ENCODE data around the gene MYL12B. TPM values are rescaled to one million over a fixed set of nuclear protein-coding genes. Genes with fewer than 3 reads are reported as not detected.

Gene MYL12B
- total and polyA plus RNA-seq, 2 of the 8 experiments (the other 6 are each of a cell fraction or from before 2014, with no cell fraction given), result 174 to 188 TPM

DNA sequence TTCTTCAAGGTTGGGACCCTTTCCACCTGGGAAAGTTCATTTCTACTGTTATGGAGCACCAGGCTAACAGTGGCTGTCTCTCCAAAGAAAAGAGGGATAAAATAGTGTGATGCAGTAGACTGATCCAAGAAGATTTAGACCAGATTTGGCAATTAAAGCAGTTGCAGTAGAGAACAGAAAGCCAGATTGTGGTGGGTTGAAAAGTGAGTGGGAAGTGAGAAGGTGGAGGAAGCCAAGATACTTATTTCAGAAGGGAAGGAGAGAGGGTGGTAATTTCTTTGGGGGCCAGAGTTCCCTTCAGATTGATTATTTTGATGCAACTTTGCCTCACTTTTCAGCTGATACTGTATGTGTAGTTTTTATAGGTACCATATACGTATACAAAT, 8.0 kb downstream of the MYL12B start:
- no peak overlapping the region for H3K56ac ChIP-seq (replicated peaks; ENCODE audit: insufficient read length, low read depth, low read length)
- no peak overlapping the region for H4K5ac ChIP-seq (ENCODE audit: insufficient read length, low read depth, low read length)
- H3K14ac ChIP-seq (ENCODE audit: insufficient read length), result no peak overlapping the region
- CTCF ChIA-PET (ENCODE audit: partially characterized antibody), result no interaction called here
- H2AK5ac ChIP-seq (ENCODE audit: low read depth, low read length), result no peak overlapping the region
- no peaks in the 10 kb centered on the region for H3K27me3 ChIP-seq (replicated peaks in 1 of 4; ENCODE audit: control insufficient read depth in 3 of 4, extremely low read depth in 1 of 4, insufficient read depth in 3 of 4, low read length in 3 of 4)
- H2BK120ac ChIP-seq (replicated peaks; ENCODE audit: low read depth, low read length), result no peak overlapping the region
- H3K79me2 ChIP-seq (ENCODE audit: control insufficient read depth in 1 of 2, insufficient read depth in 2 of 2, low read length in 2 of 2), result peaks cover 34 to 77% of the 10 kb centered on the region in 2 experiments
- H3K4me3 ChIP-seq (ENCODE audit: extremely low read depth in 1 of 4, insufficient read depth in 2 of 4, low read depth in 3 of 4, low read length in 4 of 4), result no peak overlapping the region
- H4K91ac ChIP-seq (replicated peaks; ENCODE audit: insufficient read length, low read length), result no peak overlapping the region
- H2BK15ac ChIP-seq (ENCODE audit: low read length), result no peak overlapping the region
- H3K9me3 ChIP-seq (ENCODE audit: insufficient read depth in 2 of 2, low read depth in 1 of 2, low read length in 1 of 2), result no peaks in the 10 kb centered on the region
- H2BK5ac ChIP-seq (ENCODE audit: low read depth, low read length), result no peak overlapping the region
- no peak overlapping the region for H2AFZ ChIP-seq (ENCODE audit: low read length)
- H3K4me2 ChIP-seq (ENCODE audit: insufficient read depth in 1 of 2, low read depth in 2 of 2, low read length in 2 of 2), result no peak overlapping the region
- FAIRE-seq (no peak), DNase-seq (ENCODE audit: low read depth in 1 of 2, low spot score in 2 of 2) (no peak)
- peaks cover 0 to 15% of the 10 kb centered on the region in 2 experiments for H4K20me1 ChIP-seq (replicated peaks in 1 of 2; ENCODE audit: control insufficient read depth in 1 of 2, insufficient read depth in 2 of 2, low read length in 2 of 2)
- no peak overlapping the region for H3K9ac ChIP-seq (replicated peaks in 1 of 4; ENCODE audit: extremely low read depth in 1 of 4, low read depth in 3 of 4, low read length in 3 of 4)
- H3K4ac ChIP-seq (replicated peaks; ENCODE audit: insufficient read length, low read depth, low read length), result no peak overlapping the region
- no peaks in the 10 kb centered on the region; a peak in 1 of 7 replicates for H3K4me1 ChIP-seq (replicated peaks in 1 of 4; ENCODE audit: control insufficient read depth in 3 of 4, insufficient read depth in 4 of 4, low read length in 3 of 4)
- no peak overlapping the region for H4K8ac ChIP-seq (ENCODE audit: extremely low read depth, insufficient read depth, low read length)
- no peak overlapping the region for H3K27ac ChIP-seq (ENCODE audit: low read depth, low read length)
- H2BK20ac ChIP-seq (ENCODE audit: low read length), result no peak overlapping the region
- no peak overlapping the region for H3K18ac ChIP-seq (ENCODE audit: extremely low read depth, low read length)
- peaks cover 6% of the 10 kb centered on the region for H3K79me1 ChIP-seq (ENCODE audit: low read depth, low read length)
- peaks cover 1 to 21% (median 5%) of the 10 kb centered on the region in 4 experiments; a peak in 5 of 8 replicates for H3K36me3 ChIP-seq (ENCODE audit: control insufficient read depth in 2 of 4, insufficient read depth in 4 of 4, low read length in 3 of 4)
- H2BK12ac ChIP-seq (ENCODE audit: low read depth, low read length), result no peak overlapping the region
- POLR2A ChIA-PET (ENCODE audit: partially characterized antibody), result no interaction called here
- no peaks in the 10 kb centered on the region for H3K23me2 ChIP-seq (ENCODE audit: low read depth, low read length)
- H3K23ac ChIP-seq (ENCODE audit: insufficient read length), result no peak overlapping the region
- WGBS, 2 experiments (ENCODE audit: extremely low coverage in 1 of 2, insufficient coverage in 1 of 2, insufficient read length in 1 of 2, insufficient replicate concordance in 2 of 2, low coverage in 1 of 2, low lambda C conversion rate in 2 of 2, missing lambda C conversion rate in 1 of 2), result 81% methylated on average over 1 of the region's 1 CpG; no CpG with 5 or more reads in 1 of the 2 experiments
- TF ChIP-seq ZNF274 (IDR thresholded peaks at IDR 0.05; ENCODE audit: borderline replicate concordance, extremely low read depth, low read length), result no peak
- TF ChIP-seq TEAD4 (IDR thresholded peaks at IDR 0.05; ENCODE audit: low read depth, low read length), result no peak
- TF ChIP-seq, protein P1, sequence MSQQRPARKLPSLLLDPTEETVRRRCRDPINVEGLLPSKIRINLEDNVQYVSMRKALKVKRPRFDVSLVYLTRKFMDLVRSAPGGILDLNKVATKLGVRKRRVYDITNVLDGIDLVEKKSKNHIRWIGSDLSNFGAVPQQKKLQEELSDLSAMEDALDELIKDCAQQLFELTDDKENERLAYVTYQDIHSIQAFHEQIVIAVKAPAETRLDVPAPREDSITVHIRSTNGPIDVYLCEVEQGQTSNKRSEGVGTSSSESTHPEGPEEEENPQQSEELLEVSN (IDR thresholded peaks at IDR 0.05), result no peak
- no peak for TF ChIP-seq EZH2 (IDR thresholded peaks at IDR 0.05; ENCODE audit: low read depth, low read length, severe bottlenecking)
- TF ChIP-seq POU5F1 (IDR thresholded peaks at IDR 0.05; ENCODE audit: low read depth, low read length), result no peak
- TF ChIP-seq RAD21 (IDR thresholded peaks at IDR 0.05 in 1 of 2, conservative IDR thresholded peaks at IDR 0.05 in 1 of 2; ENCODE audit: low read depth in 2 of 2, low read length in 2 of 2), result no peak
- TF ChIP-seq, protein P2, sequence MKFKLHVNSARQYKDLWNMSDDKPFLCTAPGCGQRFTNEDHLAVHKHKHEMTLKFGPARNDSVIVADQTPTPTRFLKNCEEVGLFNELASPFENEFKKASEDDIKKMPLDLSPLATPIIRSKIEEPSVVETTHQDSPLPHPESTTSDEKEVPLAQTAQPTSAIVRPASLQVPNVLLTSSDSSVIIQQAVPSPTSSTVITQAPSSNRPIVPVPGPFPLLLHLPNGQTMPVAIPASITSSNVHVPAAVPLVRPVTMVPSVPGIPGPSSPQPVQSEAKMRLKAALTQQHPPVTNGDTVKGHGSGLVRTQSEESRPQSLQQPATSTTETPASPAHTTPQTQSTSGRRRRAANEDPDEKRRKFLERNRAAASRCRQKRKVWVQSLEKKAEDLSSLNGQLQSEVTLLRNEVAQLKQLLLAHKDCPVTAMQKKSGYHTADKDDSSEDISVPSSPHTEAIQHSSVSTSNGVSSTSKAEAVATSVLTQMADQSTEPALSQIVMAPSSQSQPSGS (IDR thresholded peaks at IDR 0.05; ENCODE audit: low read length), result no peak
- TF ChIP-seq SIX5 (IDR thresholded peaks at IDR 0.05; ENCODE audit: low read depth, low read length), result no peak
- TF ChIP-seq KDM1A (IDR thresholded peaks at IDR 0.05; ENCODE audit: borderline replicate concordance, low read length), result no peak
- TF ChIP-seq JUND (IDR thresholded peaks at IDR 0.05; ENCODE audit: low read length), result no peak
- no peak for TF ChIP-seq CREB1 (IDR thresholded peaks at IDR 0.05)
- TF ChIP-seq SRF (IDR thresholded peaks at IDR 0.05; ENCODE audit: low read depth, low read length), result no peak

All from H1 (cell line).